BLaER1 (cell line): ENCODE data around the gene PTGER3.

Experiments
- H3K27ac ChIP-seq: shearing (Covaris generic); formaldehyde crosslinking; 2 replicates; pipeline ENCODE4 v1.8.1; 2022
- H3K27me3 ChIP-seq: shearing (Covaris generic); formaldehyde crosslinking; 2 replicates; pipeline ENCODE4 v1.8.1; 2022
- H3K36me3 ChIP-seq: shearing (Covaris generic); formaldehyde crosslinking; 2 replicates; pipeline ENCODE4 v1.8.1; 2022
- H3K4me1 ChIP-seq: shearing (Covaris generic); formaldehyde crosslinking; 2 replicates; pipeline ENCODE4 v1.8.1; 2022
- H3K4me2 ChIP-seq: shearing (Covaris generic); formaldehyde crosslinking; 2 replicates; pipeline ENCODE4 v1.8.1; 2022
- H3K4me3 ChIP-seq: shearing (Covaris generic); formaldehyde crosslinking; 2 replicates; pipeline ENCODE4 v1.8.1; 2022
- H3K9ac ChIP-seq: shearing (Covaris generic); formaldehyde crosslinking; 2 replicates; pipeline ENCODE4 v1.8.1; 2022
- H3K9me3 ChIP-seq: shearing (Covaris generic); formaldehyde crosslinking; 2 replicates; pipeline ENCODE4 v1.8.1; 2022
- H4K20me1 ChIP-seq: shearing (Covaris generic); formaldehyde crosslinking; 2 replicates; pipeline ENCODE4 v1.8.1; 2022
- Cebpa-rat ChIP-seq: shearing (Covaris generic); IDR thresholded peaks from 2 replicates; pipeline ENCODE4 v1.8.1; 2022

PTGER3 gene

GRCh38 chr1:71038942-71039341, 8.7 kb downstream of the PTGER3 start:
- Histone ChIP-seq H3K9ac (no peak overlapping the region), H3K27me3 (no peaks in the 10 kb centered on the region)

DNA sequence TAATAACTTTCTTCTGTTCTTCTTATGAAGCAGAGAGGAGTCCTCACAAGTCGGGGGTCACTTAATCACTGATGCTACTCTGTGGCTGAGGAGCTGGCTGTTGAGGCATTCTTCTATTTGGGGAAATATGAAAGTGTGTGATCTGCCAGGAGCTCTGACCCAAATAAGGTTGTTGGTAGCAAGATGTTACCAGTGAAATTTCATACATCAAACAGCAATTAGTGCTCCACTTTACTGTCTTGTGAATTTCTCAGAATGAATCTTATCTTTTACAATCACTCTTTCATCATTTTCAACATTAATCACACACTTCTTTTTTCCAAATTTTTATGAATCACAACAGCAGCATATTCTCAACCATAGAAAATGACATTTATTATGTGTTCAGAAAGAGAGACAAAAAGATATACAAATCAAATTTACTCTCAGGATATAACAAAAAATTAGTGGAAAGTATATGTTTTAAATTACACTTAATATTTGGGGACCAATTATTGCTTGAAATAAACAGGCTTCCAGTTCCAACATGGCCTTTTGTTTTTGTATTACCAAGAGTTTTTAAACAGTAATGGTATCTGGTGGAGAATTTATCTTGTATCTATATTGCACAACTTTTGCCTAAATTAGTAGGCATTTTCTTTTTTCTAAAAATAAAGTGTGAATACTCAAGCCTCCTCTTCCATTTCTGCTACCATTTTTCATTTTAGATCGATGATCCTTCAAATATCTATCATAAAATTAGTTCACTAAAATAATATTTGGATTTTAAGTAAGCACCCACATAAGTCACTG, 9.6 kb downstream of the PTGER3 start:
- no peaks in the 10 kb centered on the region for H3K27me3 ChIP-seq
- H4K20me1 ChIP-seq, result no peaks in the 10 kb centered on the region
- H3K4me1 ChIP-seq, result no peaks in the 10 kb centered on the region
- no peak overlapping the region for H3K27ac ChIP-seq
- no peaks in the 10 kb centered on the region for H3K36me3 ChIP-seq
- H3K4me2 ChIP-seq, result no peak overlapping the region
- H3K9me3 ChIP-seq, result no peaks in the 10 kb centered on the region
- no peak overlapping the region for H3K4me3 ChIP-seq
- no peak for TF ChIP-seq Cebpa-rat
- H3K9ac ChIP-seq, result no peak overlapping the region

More at GRCh38 chr1:71038942-71039341, 8.7 kb downstream of the PTGER3 start:
- Histone ChIP-seq H3K4me1 (no peaks in the 10 kb centered on the region), H4K20me1 (no peaks in the 10 kb centered on the region), H3K4me3 (no peak overlapping the region), H3K4me2 (no peak overlapping the region), H3K36me3 (no peaks in the 10 kb centered on the region), H3K27ac (no peak overlapping the region), H3K9me3 (no peaks in the 10 kb centered on the region)
- TF ChIP-seq Cebpa-rat, result no peak

- H3K9me3 ChIP-seq, result no peaks in the 10 kb centered on the region
- no peak for TF ChIP-seq Cebpa-rat
- no peak overlapping the region for H3K4me2 ChIP-seq
- H3K36me3 ChIP-seq, result no peaks in the 10 kb centered on the region
- H3K27me3 ChIP-seq, result no peaks in the 10 kb centered on the region
- H3K4me1 ChIP-seq, result no peaks in the 10 kb centered on the region
- no peak overlapping the region for H3K27ac ChIP-seq
- H3K9ac ChIP-seq, result no peak overlapping the region
- H3K4me3 ChIP-seq, result no peak overlapping the region
- no peaks in the 10 kb centered on the region for H4K20me1 ChIP-seq
Measured at GRCh38 chr1:71037066-71037465, 10.6 kb downstream of the PTGER3 start.

DNA sequence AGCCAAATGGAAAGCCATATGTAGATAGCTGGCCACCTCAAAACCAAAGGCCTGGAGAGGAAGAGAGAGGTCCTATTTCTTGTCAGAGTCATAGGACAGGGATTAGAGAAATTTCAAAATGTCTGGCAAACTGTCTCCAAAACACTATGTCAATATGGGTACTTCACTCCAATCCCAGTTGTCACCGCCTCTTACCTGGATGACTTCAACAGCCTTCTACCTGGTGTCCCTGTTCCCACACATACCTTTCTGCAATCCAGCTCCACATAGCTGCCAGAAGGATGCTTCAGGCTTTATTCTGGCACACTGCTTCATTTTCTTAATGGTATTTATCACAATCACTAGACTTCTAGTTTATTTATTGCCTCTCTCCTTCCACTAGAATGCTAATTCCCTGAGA, 14.5 kb downstream of the PTGER3 start:
- Histone ChIP-seq H4K20me1 (no peaks in the 10 kb centered on the region), H3K4me3 (no peak overlapping the region), H3K4me2 (no peak overlapping the region), H3K9me3 (no peaks in the 10 kb centered on the region), H3K4me1 (no peaks in the 10 kb centered on the region), H3K27ac (no peak overlapping the region), H3K9ac (no peak overlapping the region), H3K27me3 (no peaks in the 10 kb centered on the region), H3K36me3 (no peaks in the 10 kb centered on the region)
- no peak for TF ChIP-seq Cebpa-rat

- Histone ChIP-seq H3K4me3 (no peak overlapping the region), H4K20me1 (no peaks in the 10 kb centered on the region), H3K9me3 (no peaks in the 10 kb centered on the region), H3K4me2 (no peak overlapping the region), H3K27me3 (no peaks in the 10 kb centered on the region), H3K27ac (no peak overlapping the region), H3K4me1 (no peaks in the 10 kb centered on the region), H3K36me3 (no peaks in the 10 kb centered on the region), H3K9ac (no peak overlapping the region)
- TF ChIP-seq Cebpa-rat, result no peak
Measured at GRCh38 chr1:71031426-71031825, 16.2 kb downstream of the PTGER3 start.

DNA sequence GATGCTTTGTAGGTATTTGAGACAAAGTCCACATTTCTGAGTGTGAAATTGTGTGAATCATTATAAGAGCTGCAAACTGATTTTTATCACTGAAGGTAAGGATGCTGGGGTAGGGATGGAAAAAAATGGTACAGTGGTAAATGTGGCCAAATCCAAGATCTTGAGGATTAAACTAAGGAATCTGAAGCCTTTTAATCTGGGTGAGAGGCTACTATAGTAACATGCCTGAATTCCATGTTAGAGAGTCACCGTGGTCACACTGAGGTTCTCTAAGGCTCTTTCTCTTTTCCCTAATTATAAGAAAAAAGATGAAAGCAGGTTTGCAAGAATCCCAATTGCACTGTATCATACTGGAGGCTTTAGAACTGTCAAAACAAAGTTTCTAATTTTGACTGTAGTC, 17.6 kb downstream of the PTGER3 start:
- TF ChIP-seq Cebpa-rat, result no peak
- Histone ChIP-seq H3K4me1 (no peaks in the 10 kb centered on the region), H3K27me3 (no peaks in the 10 kb centered on the region), H4K20me1 (no peaks in the 10 kb centered on the region), H3K36me3 (no peaks in the 10 kb centered on the region), H3K9ac (no peak overlapping the region), H3K4me2 (no peak overlapping the region), H3K9me3 (no peaks in the 10 kb centered on the region), H3K27ac (no peak overlapping the region), H3K4me3 (no peak overlapping the region)

DNA sequence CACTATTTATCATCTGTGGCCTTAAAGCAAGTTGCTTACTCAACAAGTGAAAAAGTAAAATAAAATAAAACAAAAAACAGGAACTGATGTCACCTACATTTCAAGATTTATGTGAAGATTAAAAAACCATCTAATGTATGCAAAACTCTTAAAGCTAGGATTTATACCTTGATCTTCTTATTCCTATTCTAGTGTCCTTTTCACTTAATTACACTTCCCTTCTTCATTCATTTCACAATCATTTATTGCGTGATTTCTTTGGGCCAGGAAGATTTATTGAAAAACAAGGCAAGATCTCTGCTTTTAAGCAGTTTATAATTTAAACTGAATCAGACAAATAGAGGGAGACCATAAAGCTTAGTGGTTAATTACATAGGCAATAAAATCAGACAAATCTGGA, 18.6 kb downstream of the PTGER3 start:
- no peak for TF ChIP-seq Cebpa-rat
- Histone ChIP-seq H3K4me3 (no peak overlapping the region), H3K36me3 (no peaks in the 10 kb centered on the region), H3K27ac (no peak overlapping the region), H3K4me1 (no peaks in the 10 kb centered on the region), H3K27me3 (no peaks in the 10 kb centered on the region), H3K9me3 (no peaks in the 10 kb centered on the region), H3K9ac (no peak overlapping the region), H4K20me1 (no peaks in the 10 kb centered on the region), H3K4me2 (no peak overlapping the region)

- TF ChIP-seq Cebpa-rat, result no peak
- H3K4me2 ChIP-seq, result no peak overlapping the region
- H4K20me1 ChIP-seq, result no peaks in the 10 kb centered on the region
- H3K36me3 ChIP-seq, result no peaks in the 10 kb centered on the region
- no peak overlapping the region for H3K4me3 ChIP-seq
- no peak overlapping the region for H3K27ac ChIP-seq
- no peaks in the 10 kb centered on the region for H3K9me3 ChIP-seq
- H3K4me1 ChIP-seq, result no peaks in the 10 kb centered on the region
- no peaks in the 10 kb centered on the region for H3K27me3 ChIP-seq
- H3K9ac ChIP-seq, result no peak overlapping the region
Measured at GRCh38 chr1:71027991-71028390, 19.6 kb downstream of the PTGER3 start.

DNA sequence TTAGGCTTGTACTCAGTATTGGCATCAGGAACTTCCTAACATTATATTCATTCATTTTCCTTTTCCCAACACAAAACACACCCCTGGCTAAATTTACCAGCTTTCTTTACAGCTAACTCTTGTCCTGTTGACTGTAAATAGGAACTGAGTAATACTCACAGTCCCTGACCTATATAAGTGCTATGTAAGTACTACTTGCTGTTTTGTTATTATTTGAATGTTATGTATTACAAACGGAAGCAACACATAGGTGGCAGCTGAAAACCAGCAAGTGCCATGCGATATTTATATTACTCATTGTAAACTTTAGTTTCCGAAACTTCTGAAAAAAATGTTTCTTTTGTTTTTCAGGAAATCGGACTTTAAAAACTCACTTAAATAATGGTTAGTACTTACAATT, 21.5 kb downstream of the PTGER3 start:
- no peak for TF ChIP-seq Cebpa-rat
- Histone ChIP-seq H3K4me3 (no peak overlapping the region), H3K9me3 (no peaks in the 10 kb centered on the region), H4K20me1 (no peaks in the 10 kb centered on the region), H3K36me3 (no peaks in the 10 kb centered on the region), H3K9ac (no peak overlapping the region), H3K4me2 (no peak overlapping the region), H3K4me1 (no peaks in the 10 kb centered on the region), H3K27me3 (no peaks in the 10 kb centered on the region), H3K27ac (no peak overlapping the region)

DNA sequence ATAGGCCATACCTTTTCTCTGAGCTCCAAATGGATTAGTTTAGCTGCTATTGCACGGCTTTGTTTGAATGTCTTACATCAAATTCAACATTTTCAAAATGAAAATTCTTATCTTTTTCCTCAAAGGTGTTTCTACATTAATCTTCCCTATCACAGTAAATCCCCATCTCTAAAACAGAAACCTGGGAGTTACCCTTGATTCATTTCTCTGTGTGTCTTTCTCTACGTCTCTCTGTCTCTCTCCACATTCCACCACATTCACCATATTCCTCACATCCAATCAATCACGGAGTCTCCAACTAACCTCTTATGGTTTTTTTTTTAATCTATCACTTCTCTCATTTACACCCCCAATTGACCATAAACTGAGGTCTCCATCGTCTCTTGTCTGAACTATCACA, 24.1 kb downstream of the PTGER3 start:
- no peak overlapping the region for H3K9ac ChIP-seq
- no peaks in the 10 kb centered on the region for H3K36me3 ChIP-seq
- H3K4me1 ChIP-seq, result no peaks in the 10 kb centered on the region
- no peak for TF ChIP-seq Cebpa-rat
- no peak overlapping the region for H3K27ac ChIP-seq
- no peak overlapping the region for H3K4me3 ChIP-seq
- no peaks in the 10 kb centered on the region for H3K27me3 ChIP-seq
- H3K9me3 ChIP-seq, result no peaks in the 10 kb centered on the region
- H4K20me1 ChIP-seq, result no peaks in the 10 kb centered on the region
- H3K4me2 ChIP-seq, result no peak overlapping the region
